WTC11 (cell line): Measurements from ENCODE around the gene DUSP5. TPM values are rescaled to one million over a fixed set of nuclear protein-coding genes. Genes with fewer than 3 reads are reported as not detected.

Experiments used
- ATAC-seq: fragments of 200-7000 bp; cut with Tn5 transposase; 2 replicates; pipeline ENCODE4 v1.10.0; 2021; ENCODE audit warnings: mild to moderate bottlenecking, moderate library complexity
- CTCF ChIA-PET: fragments of 300-600 bp; sonication (Branson Sonifier 250); formaldehyde crosslinking; loops from one replicate; lab custom pipeline; 2021; ENCODE audit warnings: antibody characterized with exemption; lab: Charles Lee
- POLR2A ChIA-PET: fragments of 350-600 bp; sonication (Branson Sonifier 250); formaldehyde crosslinking; loops from one replicate; lab custom pipeline; 2021; ENCODE audit warnings: antibody characterized with exemption; lab: Charles Lee
- DNase-seq: peaks from one replicate; pipeline ENCODE4 v3.0.0; 2021; ENCODE audit warnings: low spot score
- H3K27ac Mint-ChIP-seq: 2 replicates; pipeline ENCODE4 v1.8.0; 2021; ENCODE audit warnings: mixed read lengths
- H3K27me3 Mint-ChIP-seq: 2 replicates; pipeline ENCODE4 v1.8.0; 2021; ENCODE audit warnings: low read depth, mild to moderate bottlenecking, moderate library complexity, mixed read lengths
- H3K36me3 Mint-ChIP-seq: 2 replicates; pipeline ENCODE4 v1.8.0; 2021; ENCODE audit warnings: mixed read lengths
- H3K4me1 Mint-ChIP-seq: 2 replicates; pipeline ENCODE4 v1.8.0; 2022; ENCODE audit warnings: mixed read lengths
- H3K4me3 Mint-ChIP-seq: 2 replicates; pipeline ENCODE4 v1.8.0; 2021; ENCODE audit warnings: mild to moderate bottlenecking, moderate library complexity, mixed read lengths
- H3K9me3 Mint-ChIP-seq: 2 replicates; pipeline ENCODE4 v1.8.0; 2021; ENCODE audit warnings: mixed read lengths
- ATF1 ChIP-seq: sonication (generic); formaldehyde crosslinking; IDR thresholded peaks from 2 replicates; pipeline ENCODE4 v1.8.1; 2023; ENCODE audit warnings: mild to moderate bottlenecking, moderate library complexity, missing genetic modification reagents
- ETV6 ChIP-seq: sonication (generic); formaldehyde crosslinking; IDR thresholded peaks from 2 replicates; pipeline ENCODE4 v1.8.1; 2022; ENCODE audit warnings: mild to moderate bottlenecking, missing genetic modification reagents
- GRHL2 ChIP-seq: fragments of 250-450 bp; sonication (Bioruptor Pico); IDR thresholded peaks from 2 replicates; pipeline ENCODE4 v1.8.0; 2022; ENCODE audit warnings: mild to moderate bottlenecking, moderate library complexity; ENCODE audit not compliant: insufficient replicate concordance, severe bottlenecking
- KAT7 ChIP-seq: sonication (generic); formaldehyde crosslinking; IDR thresholded peaks from 2 replicates; pipeline ENCODE4 v1.8.1; 2023; ENCODE audit warnings: missing genetic modification reagents, mild to moderate bottlenecking, borderline replicate concordance
- SMAD3 ChIP-seq: sonication (generic); formaldehyde crosslinking; IDR thresholded peaks from 2 replicates; pipeline ENCODE4 v1.8.0; 2022; ENCODE audit warnings: missing genetic modification reagents, mild to moderate bottlenecking, borderline replicate concordance
- SP1 ChIP-seq: sonication (generic); formaldehyde crosslinking; conservative IDR thresholded peaks from 2 replicates; pipeline ENCODE4 v1.8.1; 2022; ENCODE audit warnings: missing genetic modification reagents
- ZNF232 ChIP-seq: sonication (generic); formaldehyde crosslinking; IDR thresholded peaks from 2 replicates; pipeline ENCODE4 v1.8.0; 2022; ENCODE audit warnings: mild to moderate bottlenecking, missing genetic modification reagents
- ZNF416 ChIP-seq: fragments of 250-450 bp; sonication (Bioruptor Pico); IDR thresholded peaks from 2 replicates; pipeline ENCODE4 v1.9.0; 2021; ENCODE audit warnings: mild to moderate bottlenecking, inconsistent platforms
- total RNA-seq: library from RNA; stranded (reverse); gene quantifications from 3 replicates; pipeline ENCODE4 v1.2.3, GENCODE V29; 2021
- TF ChIP-seq, protein P1 (sequence below): fragments of 250-450 bp; sonication (Bioruptor Pico); IDR thresholded peaks from 2 replicates; pipeline ENCODE4 v1.9.0; 2021; ENCODE audit warnings: mild to moderate bottlenecking
- TF ChIP-seq, protein P2 (sequence below): sonication (generic); formaldehyde crosslinking; IDR thresholded peaks from 2 replicates; pipeline ENCODE4 v1.8.1; 2023; ENCODE audit warnings: mild to moderate bottlenecking, missing genetic modification reagents, moderate library complexity
- TF ChIP-seq, protein P3 (sequence below): sonication (generic); formaldehyde crosslinking; IDR thresholded peaks from 2 replicates; pipeline ENCODE4 v1.8.0; 2022; ENCODE audit warnings: mild to moderate bottlenecking, missing genetic modification reagents

Gene DUSP5
- total RNA-seq, 1 experiment from 2014 or later = 55.1 TPM

DNA sequence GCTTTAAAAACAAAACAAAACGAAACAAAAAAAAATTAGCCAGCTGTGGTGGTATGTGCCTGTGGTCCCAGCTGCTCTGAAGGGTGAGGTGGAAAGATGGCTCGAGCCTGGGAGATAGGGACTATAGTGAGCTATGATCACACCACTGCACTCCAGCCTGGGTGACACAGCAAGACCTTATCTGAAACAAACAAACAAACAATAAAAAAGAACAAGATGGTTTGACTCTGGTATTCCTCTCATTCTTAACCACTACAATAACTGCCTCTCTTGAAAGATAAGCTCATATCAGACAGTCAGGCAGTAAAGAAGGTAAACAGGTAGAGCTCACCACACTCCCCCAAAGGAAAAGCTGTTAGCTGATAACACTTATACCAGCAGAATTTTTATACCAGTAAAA, 14.1 kb upstream of the DUSP5 start:
- no peak overlapping the region for H3K27ac Mint-ChIP-seq
- ChIA-PET CTCF (interaction anchor here (1.3 kb wide), 1 partner anchor 95 kb away, joined by 3 read pairs; no protein-coding TSS in a partner anchor), POLR2A (no interaction called here)
- DNase-seq = no peak
- TF ChIP-seq ETV6 (CRISPR knock-in tag) (no peak), SP1 (CRISPR knock-in tag) (no peak), GRHL2 (CRISPR knock-in tag) (no peak)
- TF ChIP-seq, protein P1, sequence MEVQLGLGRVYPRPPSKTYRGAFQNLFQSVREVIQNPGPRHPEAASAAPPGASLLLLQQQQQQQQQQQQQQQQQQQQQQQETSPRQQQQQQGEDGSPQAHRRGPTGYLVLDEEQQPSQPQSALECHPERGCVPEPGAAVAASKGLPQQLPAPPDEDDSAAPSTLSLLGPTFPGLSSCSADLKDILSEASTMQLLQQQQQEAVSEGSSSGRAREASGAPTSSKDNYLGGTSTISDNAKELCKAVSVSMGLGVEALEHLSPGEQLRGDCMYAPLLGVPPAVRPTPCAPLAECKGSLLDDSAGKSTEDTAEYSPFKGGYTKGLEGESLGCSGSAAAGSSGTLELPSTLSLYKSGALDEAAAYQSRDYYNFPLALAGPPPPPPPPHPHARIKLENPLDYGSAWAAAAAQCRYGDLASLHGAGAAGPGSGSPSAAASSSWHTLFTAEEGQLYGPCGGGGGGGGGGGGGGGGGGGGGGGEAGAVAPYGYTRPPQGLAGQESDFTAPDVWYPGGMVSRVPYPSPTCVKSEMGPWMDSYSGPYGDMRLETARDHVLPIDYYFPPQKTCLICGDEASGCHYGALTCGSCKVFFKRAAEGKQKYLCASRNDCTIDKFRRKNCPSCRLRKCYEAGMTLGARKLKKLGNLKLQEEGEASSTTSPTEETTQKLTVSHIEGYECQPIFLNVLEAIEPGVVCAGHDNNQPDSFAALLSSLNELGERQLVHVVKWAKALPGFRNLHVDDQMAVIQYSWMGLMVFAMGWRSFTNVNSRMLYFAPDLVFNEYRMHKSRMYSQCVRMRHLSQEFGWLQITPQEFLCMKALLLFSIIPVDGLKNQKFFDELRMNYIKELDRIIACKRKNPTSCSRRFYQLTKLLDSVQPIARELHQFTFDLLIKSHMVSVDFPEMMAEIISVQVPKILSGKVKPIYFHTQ (CRISPR knock-in tag) = no peak
- no peak for ATAC-seq
- no peak overlapping the region for H3K4me3 Mint-ChIP-seq
- no peaks in the 10 kb centered on the region; the same call in 1 of the 2 replicates for H3K27me3 Mint-ChIP-seq
- H3K36me3 Mint-ChIP-seq = no peaks in the 10 kb centered on the region
- peaks cover 41% of the 10 kb centered on the region for H3K4me1 Mint-ChIP-seq
- no peaks in the 10 kb centered on the region for H3K9me3 Mint-ChIP-seq

DNA sequence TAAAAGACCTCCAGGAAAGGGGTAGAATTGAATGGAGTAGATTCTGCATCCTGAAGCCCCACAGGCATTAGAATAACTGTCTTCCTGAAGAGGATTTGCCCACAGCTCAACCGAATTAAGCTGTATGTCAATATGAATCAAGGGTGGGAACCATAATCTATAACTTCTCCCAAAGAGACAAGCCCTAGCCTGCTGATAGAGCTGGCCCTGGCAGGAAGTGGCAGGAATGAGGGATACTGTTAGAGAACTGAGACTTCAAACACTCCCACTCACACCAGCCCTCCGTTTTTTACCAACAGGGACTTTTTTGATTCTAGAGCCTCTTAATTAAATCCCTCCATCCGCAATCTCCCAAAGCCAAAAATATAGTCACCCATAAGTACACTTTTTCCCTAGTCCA, 12.2 kb upstream of the DUSP5 start:
- peak overlapping the region; percentile 12; the same call in 1 of the 2 replicates for H3K27ac Mint-ChIP-seq
- DNase-seq (no peak), ATAC-seq (no peak)
- H3K9me3 Mint-ChIP-seq = no peaks in the 10 kb centered on the region
- CTCF ChIA-PET = interaction anchor here (1.0 kb wide), 1 partner anchor 13 kb away, joined by 3 read pairs; no protein-coding TSS in a partner anchor
- H3K36me3 Mint-ChIP-seq = no peaks in the 10 kb centered on the region
- no peaks in the 10 kb centered on the region; the same call in 1 of the 2 replicates for H3K27me3 Mint-ChIP-seq
- POLR2A ChIA-PET = interaction anchor here (1.3 kb wide), 1 partner anchor 15 kb away, joined by 3 read pairs; no protein-coding TSS in a partner anchor
- peaks cover 52% of the 10 kb centered on the region for H3K4me1 Mint-ChIP-seq
- no peak overlapping the region for H3K4me3 Mint-ChIP-seq
- TF ChIP-seq ZNF416 (CRISPR knock-in tag) (no peak), KAT7 (CRISPR knock-in tag) (no peak), ATF1 (CRISPR knock-in tag) (no peak), ZNF232 (no peak)
- TF ChIP-seq, protein P2, sequence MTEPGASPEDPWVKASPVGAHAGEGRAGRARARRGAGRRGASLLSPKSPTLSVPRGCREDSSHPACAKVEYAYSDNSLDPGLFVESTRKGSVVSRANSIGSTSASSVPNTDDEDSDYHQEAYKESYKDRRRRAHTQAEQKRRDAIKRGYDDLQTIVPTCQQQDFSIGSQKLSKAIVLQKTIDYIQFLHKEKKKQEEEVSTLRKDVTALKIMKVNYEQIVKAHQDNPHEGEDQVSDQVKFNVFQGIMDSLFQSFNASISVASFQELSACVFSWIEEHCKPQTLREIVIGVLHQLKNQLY (CRISPR knock-in tag) = no peak

DNA sequence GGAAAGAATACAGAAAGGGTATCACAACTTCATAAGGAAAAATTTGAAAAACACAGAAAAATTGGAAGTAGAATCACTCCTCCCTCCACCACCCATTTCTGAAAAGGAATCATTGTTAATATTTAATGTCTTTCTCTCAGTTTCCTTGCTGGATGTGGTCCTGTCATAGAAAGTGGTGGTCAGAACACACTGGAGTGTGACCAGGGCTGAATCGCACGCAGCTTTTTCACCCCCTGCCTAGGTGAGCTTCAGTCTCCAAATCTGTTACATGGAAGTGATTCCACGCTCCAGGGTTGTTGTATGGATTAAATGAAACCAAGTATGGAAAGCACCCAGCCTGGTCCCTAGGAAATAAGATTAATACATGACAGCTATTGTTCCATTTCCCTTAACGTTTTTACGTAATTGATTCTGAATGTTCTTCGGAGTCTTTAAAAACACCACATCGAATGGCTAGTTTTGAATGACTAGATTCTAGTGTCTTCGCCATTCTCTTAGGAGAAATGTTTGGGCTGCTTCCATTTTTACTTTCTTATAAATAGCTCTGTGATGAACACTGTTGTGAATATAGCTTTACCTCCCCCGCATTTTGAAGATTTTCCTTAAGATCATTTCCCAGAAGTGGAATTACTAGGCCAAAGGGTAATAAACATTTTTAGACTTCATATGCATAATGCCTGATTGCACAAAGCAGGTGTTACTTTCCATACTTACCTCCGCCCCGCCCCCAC, 10.9 kb upstream of the DUSP5 start:
- ChIA-PET CTCF (interaction anchor here (0.9 to 1.7 kb wide), 4 partner anchors 12 to 133 kb away, joined by 3 to 10 read pairs (median 4); no protein-coding TSS in a partner anchor), POLR2A (interaction anchor here (0.7 to 1.6 kb wide), 3 partner anchors 10 to 181 kb away, joined by 3 to 8 read pairs (median 4); partner anchors contain the start of gene SMNDC1)
- Mint-ChIP-seq H3K27ac (peak overlapping the region; percentile 97), H3K27me3 (no peaks in the 10 kb centered on the region; the same call in 1 of the 2 replicates), H3K4me3 (no peak overlapping the region), H3K4me1 (peaks cover 61% of the 10 kb centered on the region), H3K36me3 (no peaks in the 10 kb centered on the region), H3K9me3 (no peaks in the 10 kb centered on the region)
- DNase-seq (no peak), ATAC-seq (no peak)
- TF ChIP-seq SMAD3 (CRISPR knock-in tag) = no peak
- TF ChIP-seq, protein P3, sequence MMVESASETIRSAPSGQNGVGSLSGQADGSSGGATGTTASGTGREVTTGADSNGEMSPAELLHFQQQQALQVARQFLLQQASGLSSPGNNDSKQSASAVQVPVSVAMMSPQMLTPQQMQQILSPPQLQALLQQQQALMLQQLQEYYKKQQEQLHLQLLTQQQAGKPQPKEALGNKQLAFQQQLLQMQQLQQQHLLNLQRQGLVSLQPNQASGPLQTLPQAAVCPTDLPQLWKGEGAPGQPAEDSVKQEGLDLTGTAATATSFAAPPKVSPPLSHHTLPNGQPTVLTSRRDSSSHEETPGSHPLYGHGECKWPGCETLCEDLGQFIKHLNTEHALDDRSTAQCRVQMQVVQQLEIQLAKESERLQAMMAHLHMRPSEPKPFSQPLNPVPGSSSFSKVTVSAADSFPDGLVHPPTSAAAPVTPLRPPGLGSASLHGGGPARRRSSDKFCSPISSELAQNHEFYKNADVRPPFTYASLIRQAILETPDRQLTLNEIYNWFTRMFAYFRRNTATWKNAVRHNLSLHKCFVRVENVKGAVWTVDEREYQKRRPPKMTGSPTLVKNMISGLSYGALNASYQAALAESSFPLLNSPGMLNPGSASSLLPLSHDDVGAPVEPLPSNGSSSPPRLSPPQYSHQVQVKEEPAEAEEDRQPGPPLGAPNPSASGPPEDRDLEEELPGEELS (CRISPR knock-in tag) = 0 out of 2 replicates have a peak, but pooled peaks have one; percentile 26
